ENCODE data around the gene SIAE.

The SIAE gene

GRCh38 chr11:124674168-124674517, 604 bp upstream of the SIAE start:
- Histone ChIP-seq H3K27ac (ENCODE audit: low read depth, low read length) (no peak overlapping the region), H2BK15ac (replicated peaks; ENCODE audit: low read depth) (no peak overlapping the region), H2BK120ac (ENCODE audit: low read depth, low read length) (no peak overlapping the region), H3K79me2 (ENCODE audit: control insufficient read depth, insufficient read depth, low read length) (no peaks in the 10 kb centered on the region), H4K5ac (ENCODE audit: low read length) (peak overlapping the region; percentile 56), H3K79me1 (ENCODE audit: low read length) (no peaks in the 10 kb centered on the region), H3K4ac (ENCODE audit: low read depth, low read length) (no peak overlapping the region), H4K8ac (ENCODE audit: low read depth, low read length) (peak overlapping the region; percentile 99), H3K27me3 (ENCODE audit: insufficient read depth, low read length, poor library complexity) (peaks cover 5% of the 10 kb centered on the region), H3K18ac (ENCODE audit: low read length) (peak overlapping the region; percentile 73), H3K23ac (ENCODE audit: low read length) (no peak overlapping the region), H2AK5ac (ENCODE audit: low read length) (no peak overlapping the region), H3K36me3 (ENCODE audit: control insufficient read depth, insufficient read depth, low read length) (no peaks in the 10 kb centered on the region), H3K4me3 (ENCODE audit: low read length) (peak overlapping the region; percentile 85), H3K4me2 (ENCODE audit: low read length) (peak overlapping the region; percentile 66), H3K9ac (ENCODE audit: low read length) (peak overlapping the region; percentile 67), H2BK5ac (ENCODE audit: low read length) (no peak overlapping the region), H3K56ac (ENCODE audit: low read length) (peak overlapping the region; percentile 90), H3K4me1 (ENCODE audit: control insufficient read depth, low read depth, low read length) (no peaks in the 10 kb centered on the region)
- DNase-seq = no peak
- WGBS (ENCODE audit: extremely low coverage, insufficient coverage, low lambda C conversion rate) = no CpG with 5 or more reads among the region's 18 CpGs

- Histone ChIP-seq H2BK15ac (replicated peaks; ENCODE audit: low read depth) (no peak overlapping the region), H3K4me1 (ENCODE audit: control insufficient read depth, low read depth, low read length) (no peaks in the 10 kb centered on the region), H4K5ac (ENCODE audit: low read length) (no peak overlapping the region), H3K4me2 (ENCODE audit: low read length) (peak overlapping the region; percentile 9), H3K27ac (ENCODE audit: low read depth, low read length) (no peak overlapping the region), H2AK5ac (ENCODE audit: low read length) (no peak overlapping the region), H3K27me3 (ENCODE audit: insufficient read depth, low read length, poor library complexity) (peaks cover 5% of the 10 kb centered on the region), H2BK5ac (ENCODE audit: low read length) (no peak overlapping the region), H3K9ac (ENCODE audit: low read length) (peak overlapping the region; percentile 57), H3K79me2 (ENCODE audit: control insufficient read depth, insufficient read depth, low read length) (no peaks in the 10 kb centered on the region), H3K36me3 (ENCODE audit: control insufficient read depth, insufficient read depth, low read length) (no peaks in the 10 kb centered on the region), H3K23ac (ENCODE audit: low read length) (no peak overlapping the region), H3K4ac (ENCODE audit: low read depth, low read length) (no peak overlapping the region), H4K8ac (ENCODE audit: low read depth, low read length) (no peak overlapping the region), H3K56ac (ENCODE audit: low read length) (peak overlapping the region; percentile 66), H3K79me1 (ENCODE audit: low read length) (no peaks in the 10 kb centered on the region), H3K18ac (ENCODE audit: low read length) (no peak overlapping the region), H3K4me3 (ENCODE audit: low read length) (no peak overlapping the region), H2BK120ac (ENCODE audit: low read depth, low read length) (no peak overlapping the region)
- no CpG with 5 or more reads among the region's 7 CpGs for WGBS (ENCODE audit: extremely low coverage, insufficient coverage, low lambda C conversion rate)
- no peak for DNase-seq
These were observed 863 bp downstream of the SIAE start for GRCh38 chr11:124672536-124673215.

GRCh38 chr11:124670732-124671131, 2.8 kb downstream of the SIAE start:
- Histone ChIP-seq H3K23ac (ENCODE audit: low read length) (no peak overlapping the region), H3K27me3 (ENCODE audit: insufficient read depth, low read length, poor library complexity) (peaks cover 5% of the 10 kb centered on the region), H2BK5ac (ENCODE audit: low read length) (no peak overlapping the region), H3K27ac (ENCODE audit: low read depth, low read length) (no peak overlapping the region), H3K4ac (ENCODE audit: low read depth, low read length) (no peak overlapping the region), H4K5ac (ENCODE audit: low read length) (no peak overlapping the region), H3K36me3 (ENCODE audit: control insufficient read depth, insufficient read depth, low read length) (no peaks in the 10 kb centered on the region), H3K4me1 (ENCODE audit: control insufficient read depth, low read depth, low read length) (no peaks in the 10 kb centered on the region), H2BK15ac (replicated peaks; ENCODE audit: low read depth) (no peak overlapping the region), H3K79me2 (ENCODE audit: control insufficient read depth, insufficient read depth, low read length) (no peaks in the 10 kb centered on the region), H3K9ac (ENCODE audit: low read length) (no peak overlapping the region), H2AK5ac (ENCODE audit: low read length) (no peak overlapping the region), H2BK120ac (ENCODE audit: low read depth, low read length) (no peak overlapping the region), H3K79me1 (ENCODE audit: low read length) (no peaks in the 10 kb centered on the region), H3K18ac (ENCODE audit: low read length) (no peak overlapping the region), H3K56ac (ENCODE audit: low read length) (no peak overlapping the region), H3K4me3 (ENCODE audit: low read length) (no peak overlapping the region), H4K8ac (ENCODE audit: low read depth, low read length) (no peak overlapping the region), H3K4me2 (ENCODE audit: low read length) (no peak overlapping the region)
- no CpG with 5 or more reads among the region's 3 CpGs for WGBS (ENCODE audit: extremely low coverage, insufficient coverage, low lambda C conversion rate)
- DNase-seq = no peak

GRCh38 chr11:124669193-124669592, 4.3 kb downstream of the SIAE start:
- Histone ChIP-seq H2AK5ac (ENCODE audit: low read length) (no peak overlapping the region), H4K8ac (ENCODE audit: low read depth, low read length) (no peak overlapping the region), H2BK5ac (ENCODE audit: low read length) (no peak overlapping the region), H3K4ac (ENCODE audit: low read depth, low read length) (no peak overlapping the region), H3K18ac (ENCODE audit: low read length) (no peak overlapping the region), H2BK120ac (ENCODE audit: low read depth, low read length) (no peak overlapping the region), H3K27ac (ENCODE audit: low read depth, low read length) (no peak overlapping the region), H3K9ac (ENCODE audit: low read length) (no peak overlapping the region), H3K79me1 (ENCODE audit: low read length) (no peaks in the 10 kb centered on the region), H3K56ac (ENCODE audit: low read length) (no peak overlapping the region), H2BK15ac (replicated peaks; ENCODE audit: low read depth) (no peak overlapping the region), H4K5ac (ENCODE audit: low read length) (no peak overlapping the region), H3K27me3 (ENCODE audit: insufficient read depth, low read length, poor library complexity) (peaks cover 5% of the 10 kb centered on the region), H3K36me3 (ENCODE audit: control insufficient read depth, insufficient read depth, low read length) (no peaks in the 10 kb centered on the region), H3K79me2 (ENCODE audit: control insufficient read depth, insufficient read depth, low read length) (no peaks in the 10 kb centered on the region), H3K23ac (ENCODE audit: low read length) (no peak overlapping the region), H3K4me3 (ENCODE audit: low read length) (no peak overlapping the region), H3K4me1 (ENCODE audit: control insufficient read depth, low read depth, low read length) (no peaks in the 10 kb centered on the region), H3K4me2 (ENCODE audit: low read length) (no peak overlapping the region)
- peak; percentile 43 for DNase-seq
- no CpG with 5 or more reads among the region's 8 CpGs for WGBS (ENCODE audit: extremely low coverage, insufficient coverage, low lambda C conversion rate)

DNA sequence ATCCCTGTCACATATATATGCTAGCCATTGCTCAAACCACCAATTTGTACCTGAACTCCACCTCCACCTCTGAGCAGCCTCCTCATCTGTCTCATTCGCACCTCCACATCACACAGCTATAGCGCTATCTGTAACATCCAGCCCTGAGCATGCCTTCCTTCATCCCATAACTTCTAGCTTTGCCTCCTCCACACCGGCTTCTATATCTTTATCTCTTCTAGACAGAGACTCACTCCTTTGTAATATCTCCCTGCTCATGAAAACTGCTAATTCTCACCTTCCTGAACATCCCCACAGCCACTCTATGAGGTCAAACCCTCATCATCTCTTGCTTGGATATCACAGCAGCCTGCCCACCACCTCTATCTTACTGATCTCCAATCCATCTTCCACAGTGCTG, 5.9 kb downstream of the SIAE start:
- Histone ChIP-seq H3K23ac (ENCODE audit: low read length) (no peak overlapping the region), H3K79me2 (ENCODE audit: control insufficient read depth, insufficient read depth, low read length) (no peaks in the 10 kb centered on the region), H3K4ac (ENCODE audit: low read depth, low read length) (no peak overlapping the region), H3K4me1 (ENCODE audit: control insufficient read depth, low read depth, low read length) (no peaks in the 10 kb centered on the region), H2BK5ac (ENCODE audit: low read length) (no peak overlapping the region), H3K36me3 (ENCODE audit: control insufficient read depth, insufficient read depth, low read length) (no peaks in the 10 kb centered on the region), H3K79me1 (ENCODE audit: low read length) (no peaks in the 10 kb centered on the region), H3K4me3 (ENCODE audit: low read length) (no peak overlapping the region), H4K8ac (ENCODE audit: low read depth, low read length) (no peak overlapping the region), H2BK120ac (ENCODE audit: low read depth, low read length) (no peak overlapping the region), H3K27ac (ENCODE audit: low read depth, low read length) (no peak overlapping the region), H2BK15ac (replicated peaks; ENCODE audit: low read depth) (no peak overlapping the region), H3K27me3 (ENCODE audit: insufficient read depth, low read length, poor library complexity) (peaks cover 1% of the 10 kb centered on the region), H2AK5ac (ENCODE audit: low read length) (no peak overlapping the region), H4K5ac (ENCODE audit: low read length) (no peak overlapping the region), H3K4me2 (ENCODE audit: low read length) (no peak overlapping the region), H3K9ac (ENCODE audit: low read length) (no peak overlapping the region), H3K18ac (ENCODE audit: low read length) (no peak overlapping the region), H3K56ac (ENCODE audit: low read length) (no peak overlapping the region)
- DNase-seq = no peak
- no CpG with 5 or more reads among the region's 3 CpGs for WGBS (ENCODE audit: extremely low coverage, insufficient coverage, low lambda C conversion rate)

DNA sequence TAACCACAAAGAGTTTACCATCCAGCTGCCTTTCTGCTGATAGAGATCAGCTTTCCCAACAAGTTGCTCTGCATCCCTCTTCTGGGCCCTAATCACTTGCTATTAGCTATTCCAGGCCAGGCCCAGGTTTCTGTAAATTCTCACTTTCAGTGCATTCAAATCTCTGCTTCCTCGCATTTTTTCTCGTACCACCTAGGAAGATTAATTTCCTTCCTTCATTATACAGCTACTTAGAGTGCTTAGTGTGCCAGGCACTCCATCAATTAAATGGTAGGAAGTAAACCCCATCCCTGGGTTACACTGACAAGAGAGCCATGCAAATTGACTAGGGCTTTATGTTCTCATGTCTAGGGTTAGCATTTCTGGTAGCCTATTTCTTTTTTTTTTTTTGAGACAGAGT, 9.7 kb downstream of the SIAE start:
- no peak for DNase-seq
- Histone ChIP-seq H2AK5ac (ENCODE audit: low read length) (no peak overlapping the region), H3K4me3 (ENCODE audit: low read length) (no peak overlapping the region), H2BK5ac (ENCODE audit: low read length) (no peak overlapping the region), H4K8ac (ENCODE audit: low read depth, low read length) (no peak overlapping the region), H3K79me2 (ENCODE audit: control insufficient read depth, insufficient read depth, low read length) (no peaks in the 10 kb centered on the region), H3K23ac (ENCODE audit: low read length) (no peak overlapping the region), H3K9ac (ENCODE audit: low read length) (no peak overlapping the region), H3K4me2 (ENCODE audit: low read length) (no peak overlapping the region), H2BK15ac (replicated peaks; ENCODE audit: low read depth) (no peak overlapping the region), H4K5ac (ENCODE audit: low read length) (no peak overlapping the region), H3K79me1 (ENCODE audit: low read length) (no peaks in the 10 kb centered on the region), H3K4me1 (ENCODE audit: control insufficient read depth, low read depth, low read length) (no peaks in the 10 kb centered on the region), H3K56ac (ENCODE audit: low read length) (no peak overlapping the region), H3K4ac (ENCODE audit: low read depth, low read length) (no peak overlapping the region), H3K27ac (ENCODE audit: low read depth, low read length) (no peak overlapping the region), H3K18ac (ENCODE audit: low read length) (no peak overlapping the region), H3K36me3 (ENCODE audit: control insufficient read depth, insufficient read depth, low read length) (no peaks in the 10 kb centered on the region), H3K27me3 (ENCODE audit: insufficient read depth, low read length, poor library complexity) (no peaks in the 10 kb centered on the region), H2BK120ac (ENCODE audit: low read depth, low read length) (no peak overlapping the region)
- WGBS (ENCODE audit: extremely low coverage, insufficient coverage, low lambda C conversion rate) = no CpG with 5 or more reads among the region's 2 CpGs
